Mesenchymal stem cell (in vitro differentiated cells and primary cell): ENCODE measurements around the gene BCKDK.
A peak's percentile ranks its signal among the peaks of the same experiment; 100 is the strongest.

ENCODE experiments used
- DNase-seq: peaks from one replicate; pipeline ENCODE4 v3.0.0-alpha.2; 2013
- H2AFZ ChIP-seq: one replicate; pipeline ENCODE4 v1.6.1; 2013; ENCODE audit warnings: low read depth, mild to moderate bottlenecking, control low read depth, inconsistent platforms, low read length, moderate library complexity
- H2AK5ac ChIP-seq: 2 replicates; pipeline ENCODE4 v1.6.1; 2013; ENCODE audit warnings: low read length, moderate library complexity, mild to moderate bottlenecking, inconsistent platforms; ENCODE audit not compliant: severe bottlenecking
- H2BK120ac ChIP-seq: one replicate; pipeline ENCODE4 v1.6.1; 2013; ENCODE audit warnings: low read depth, mild to moderate bottlenecking, inconsistent platforms, low read length, moderate library complexity
- H2BK12ac ChIP-seq, 2 experiments: one replicate each; pipeline ENCODE4 v1.6.1; 2013; ENCODE audit warnings: inconsistent platforms in 2 of 2, low read length in 2 of 2, mild to moderate bottlenecking in 2 of 2, moderate library complexity in 2 of 2, control low read depth in 1 of 2
- H2BK15ac ChIP-seq: one replicate; pipeline ENCODE4 v1.6.1; 2013; ENCODE audit warnings: mild to moderate bottlenecking, low read depth, inconsistent platforms; ENCODE audit not compliant: poor library complexity, severe bottlenecking
- H2BK5ac ChIP-seq: 2 replicates; pipeline ENCODE4 v1.6.1; 2013; ENCODE audit warnings: low read depth, mild to moderate bottlenecking, low read length, control low read depth, inconsistent platforms; ENCODE audit not compliant: poor library complexity, severe bottlenecking
- H3K14ac ChIP-seq, 2 experiments: one replicate each; pipeline ENCODE4 v1.6.1; 2013; ENCODE audit warnings: inconsistent platforms in 2 of 2, low read length in 2 of 2, control low read depth in 1 of 2, mild to moderate bottlenecking in 1 of 2, moderate library complexity in 1 of 2
- H3K18ac ChIP-seq, 2 experiments: one replicate each; pipeline ENCODE4 v1.6.1; 2013; ENCODE audit warnings: inconsistent platforms in 2 of 2, low read length in 2 of 2, control low read depth in 1 of 2, low read depth in 1 of 2, mild to moderate bottlenecking in 1 of 2
- H3K23ac ChIP-seq, 2 experiments: one replicate each; pipeline ENCODE4 v1.6.1; 2013; ENCODE audit warnings: inconsistent platforms in 2 of 2, low read length in 2 of 2, mild to moderate bottlenecking in 2 of 2, moderate library complexity in 2 of 2, control low read depth in 1 of 2
- H3K27ac ChIP-seq: 2 replicates; pipeline ENCODE4 v1.5.1; 2013; ENCODE audit warnings: mild to moderate bottlenecking, moderate library complexity, low read length, control low read depth, inconsistent platforms; ENCODE audit not compliant: poor library complexity, severe bottlenecking
- H3K27me3 ChIP-seq, 2 experiments: 2 replicates each; pipeline versions ENCODE4 v1.6.1 to v1.7.0; 2013; ENCODE audit warnings: low read length in 2 of 2, mild to moderate bottlenecking in 2 of 2, moderate library complexity in 2 of 2, control low read depth in 1 of 2, inconsistent platforms in 1 of 2; ENCODE audit not compliant: control insufficient read depth in 1 of 2, insufficient read depth in 1 of 2
- H3K36me3 ChIP-seq, 2 experiments: 2 replicates each; pipeline versions ENCODE4 v1.6.1 to v1.7.0; 2013; ENCODE audit warnings: low read length in 2 of 2, control low read depth in 1 of 2, inconsistent platforms in 1 of 2, low read depth in 1 of 2, mild to moderate bottlenecking in 1 of 2; ENCODE audit not compliant: insufficient read depth in 2 of 2, control insufficient read depth in 1 of 2
- H3K4ac ChIP-seq, 2 experiments: one replicate each; pipeline ENCODE4 v1.6.1; 2013; ENCODE audit warnings: inconsistent platforms in 2 of 2, low read length in 2 of 2, mild to moderate bottlenecking in 2 of 2, moderate library complexity in 2 of 2, control low read depth in 1 of 2, low read depth in 1 of 2
- H3K4me1 ChIP-seq: 2 replicates; pipeline ENCODE4 v1.6.1; 2013; ENCODE audit warnings: low read depth, low read length, control low read depth; ENCODE audit not compliant: control insufficient read depth, insufficient read depth
- H3K4me2 ChIP-seq: 2 replicates; pipeline ENCODE4 v1.6.1; 2013; ENCODE audit warnings: low read length, mild to moderate bottlenecking, inconsistent platforms; ENCODE audit not compliant: poor library complexity, severe bottlenecking
- H3K4me3 ChIP-seq, 2 experiments: 2 replicates each; pipeline versions ENCODE4 v1.5.1 to v1.7.0; 2013; ENCODE audit warnings: low read length in 2 of 2, mild to moderate bottlenecking in 2 of 2, control low read depth in 1 of 2, low read depth in 1 of 2; ENCODE audit not compliant: insufficient read depth in 1 of 2
- H3K79me1 ChIP-seq: replicated peaks from 2 replicates; pipeline ENCODE4 v1.6.1; 2013; ENCODE audit warnings: mild to moderate bottlenecking, control low read depth, low read length, inconsistent platforms; ENCODE audit not compliant: poor library complexity, severe bottlenecking
- H3K9ac ChIP-seq: 2 replicates; pipeline ENCODE4 v1.7.0; 2013; ENCODE audit warnings: mild to moderate bottlenecking, low read length, moderate library complexity
- H3K9me3 ChIP-seq: 2 replicates; pipeline ENCODE4 v1.7.0; 2013; ENCODE audit warnings: mild to moderate bottlenecking, low read length; ENCODE audit not compliant: control insufficient read depth
- H4K8ac ChIP-seq: one replicate; pipeline ENCODE4 v1.6.1; 2013; ENCODE audit warnings: inconsistent platforms, mild to moderate bottlenecking, low read length, moderate library complexity
- H4K91ac ChIP-seq: one replicate; pipeline ENCODE4 v1.6.1; 2013; ENCODE audit warnings: mild to moderate bottlenecking, low read length, inconsistent platforms
- WGBS: methylation state at CpG from one replicate; pipeline ENCODE4 v1.1.7; 2013; ENCODE audit warnings: mixed read lengths; 5-methylcytosine and 5-hydroxymethylcytosine counted together

The BCKDK gene

DNA sequence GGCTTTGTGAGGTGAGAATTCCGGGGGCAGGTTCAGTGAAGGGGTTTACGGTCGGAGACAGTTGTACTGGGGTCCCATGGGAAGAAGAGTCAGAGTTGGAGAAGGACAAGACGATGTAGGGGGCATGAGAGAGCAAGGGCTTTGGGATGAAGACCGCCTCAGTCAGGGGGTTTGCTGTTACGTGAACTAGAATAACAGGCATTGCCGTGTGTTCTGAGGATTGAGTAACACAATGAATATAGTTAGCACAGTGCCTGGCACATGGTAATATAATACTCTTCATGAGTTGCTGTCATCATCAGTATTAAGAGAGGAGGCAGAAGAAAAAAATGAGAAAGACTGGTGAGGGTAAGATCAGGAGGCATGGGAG is 33.4 kb upstream of the BCKDK start:
- peaks cover 39 to 40% of the 10 kb centered on the region in 2 experiments for H3K36me3 ChIP-seq
- 2% methylated on average over 7 of the region's 7 CpGs for WGBS

DNA sequence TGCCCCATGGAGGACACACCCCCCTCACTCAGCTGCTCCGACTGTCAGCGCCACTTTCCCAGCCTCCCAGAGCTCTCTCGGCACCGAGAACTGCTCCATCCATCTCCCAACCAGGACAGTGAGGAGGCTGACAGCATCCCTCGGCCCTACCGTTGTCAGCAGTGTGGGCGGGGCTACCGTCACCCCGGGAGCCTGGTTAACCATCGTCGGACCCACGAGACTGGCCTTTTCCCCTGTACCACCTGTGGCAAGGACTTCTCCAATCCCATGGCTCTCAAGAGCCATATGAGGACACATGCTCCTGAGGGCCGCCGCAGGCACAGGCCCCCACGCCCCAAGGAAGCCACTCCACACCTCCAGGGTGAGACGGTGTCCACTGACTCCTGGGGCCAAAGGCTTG is 31.9 kb upstream of the BCKDK start:
- Histone ChIP-seq H2BK12ac (peak overlapping the region in 1 of 2 experiments; percentile 45), H3K4me3 (no peak overlapping the region), H3K27ac (no peak overlapping the region), H2AFZ (no peak overlapping the region), H3K23ac (no peak overlapping the region), H3K4ac (no peak overlapping the region), H2BK15ac (no peak overlapping the region), H3K79me1 (peaks cover 52% of the 10 kb centered on the region), H2AK5ac (no peak overlapping the region), H3K9me3 (no peaks in the 10 kb centered on the region), H3K36me3 (peaks cover 54 to 56% of the 10 kb centered on the region in 2 experiments), H2BK5ac (no peak overlapping the region), H4K91ac (no peak overlapping the region), H3K9ac (no peak overlapping the region), H3K4me1 (peaks cover 8% of the 10 kb centered on the region), H4K8ac (no peak overlapping the region), H3K14ac (no peak overlapping the region), H3K4me2 (no peak overlapping the region), H2BK120ac (no peak overlapping the region), H3K18ac (no peak overlapping the region), H3K27me3 (no peaks in the 10 kb centered on the region)
- 96% methylated on average over 16 of the region's 16 CpGs for WGBS
- DNase-seq = no peak

More for the DNA sequence above, 33.4 kb upstream of the BCKDK start:
- no peak overlapping the region for H2BK12ac ChIP-seq
- H3K4me2 ChIP-seq = peak overlapping the region; percentile 91
- DNase-seq = no peak
- peak overlapping the region; percentile 65 to 94 for H3K18ac ChIP-seq
- no peaks in the 10 kb centered on the region for H3K9me3 ChIP-seq
- no peak overlapping the region for H2BK120ac ChIP-seq
- no peak overlapping the region for H2AFZ ChIP-seq
- H3K14ac ChIP-seq = no peak overlapping the region
- peaks cover 38% of the 10 kb centered on the region for H3K79me1 ChIP-seq
- H2AK5ac ChIP-seq = peak overlapping the region; percentile 58
- H4K8ac ChIP-seq = peak overlapping the region; percentile 95
- H3K27me3 ChIP-seq = no peaks in the 10 kb centered on the region
- H2BK15ac ChIP-seq = peak overlapping the region; percentile 97
- H3K23ac ChIP-seq = peak overlapping the region in 1 of 2 experiments; percentile 48
- H3K4me3 ChIP-seq = peak overlapping the region; percentile 87 to 92
- peak overlapping the region; percentile 91 for H3K27ac ChIP-seq
- H4K91ac ChIP-seq = no peak overlapping the region
- no peak overlapping the region for H2BK5ac ChIP-seq
- H3K9ac ChIP-seq = peak overlapping the region; percentile 94
- peak overlapping the region; percentile 47 to 88 for H3K4ac ChIP-seq
- H3K4me1 ChIP-seq = peaks cover 7% of the 10 kb centered on the region

DNA sequence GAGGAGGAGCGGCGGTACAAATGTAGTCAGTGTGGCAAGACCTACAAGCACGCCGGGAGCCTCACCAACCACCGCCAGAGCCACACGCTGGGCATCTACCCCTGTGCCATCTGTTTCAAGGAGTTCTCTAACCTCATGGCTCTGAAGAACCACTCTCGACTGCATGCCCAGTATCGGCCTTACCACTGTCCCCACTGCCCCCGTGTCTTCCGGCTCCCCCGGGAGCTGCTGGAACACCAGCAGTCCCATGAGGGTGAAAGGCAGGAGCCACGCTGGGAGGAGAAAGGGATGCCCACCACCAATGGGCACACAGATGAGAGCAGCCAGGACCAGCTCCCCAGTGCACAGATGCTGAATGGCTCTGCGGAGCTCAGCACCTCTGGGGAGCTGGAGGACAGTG is 31.2 kb upstream of the BCKDK start:
- Histone ChIP-seq H2AFZ (no peak overlapping the region), H4K91ac (no peak overlapping the region), H3K4me1 (peaks cover 11% of the 10 kb centered on the region), H2AK5ac (no peak overlapping the region), H3K4ac (no peak overlapping the region), H3K4me3 (no peak overlapping the region), H3K14ac (no peak overlapping the region), H2BK12ac (no peak overlapping the region), H3K36me3 (peaks cover 61 to 63% of the 10 kb centered on the region in 2 experiments), H4K8ac (no peak overlapping the region), H3K79me1 (peaks cover 56% of the 10 kb centered on the region), H3K4me2 (no peak overlapping the region), H2BK5ac (no peak overlapping the region), H2BK15ac (no peak overlapping the region), H3K27ac (no peak overlapping the region), H3K27me3 (no peaks in the 10 kb centered on the region), H3K9me3 (no peaks in the 10 kb centered on the region), H3K23ac (no peak overlapping the region), H3K18ac (no peak overlapping the region), H2BK120ac (no peak overlapping the region), H3K9ac (no peak overlapping the region)
- no peak for DNase-seq
- WGBS = 96% methylated on average over 13 of the region's 13 CpGs

DNA sequence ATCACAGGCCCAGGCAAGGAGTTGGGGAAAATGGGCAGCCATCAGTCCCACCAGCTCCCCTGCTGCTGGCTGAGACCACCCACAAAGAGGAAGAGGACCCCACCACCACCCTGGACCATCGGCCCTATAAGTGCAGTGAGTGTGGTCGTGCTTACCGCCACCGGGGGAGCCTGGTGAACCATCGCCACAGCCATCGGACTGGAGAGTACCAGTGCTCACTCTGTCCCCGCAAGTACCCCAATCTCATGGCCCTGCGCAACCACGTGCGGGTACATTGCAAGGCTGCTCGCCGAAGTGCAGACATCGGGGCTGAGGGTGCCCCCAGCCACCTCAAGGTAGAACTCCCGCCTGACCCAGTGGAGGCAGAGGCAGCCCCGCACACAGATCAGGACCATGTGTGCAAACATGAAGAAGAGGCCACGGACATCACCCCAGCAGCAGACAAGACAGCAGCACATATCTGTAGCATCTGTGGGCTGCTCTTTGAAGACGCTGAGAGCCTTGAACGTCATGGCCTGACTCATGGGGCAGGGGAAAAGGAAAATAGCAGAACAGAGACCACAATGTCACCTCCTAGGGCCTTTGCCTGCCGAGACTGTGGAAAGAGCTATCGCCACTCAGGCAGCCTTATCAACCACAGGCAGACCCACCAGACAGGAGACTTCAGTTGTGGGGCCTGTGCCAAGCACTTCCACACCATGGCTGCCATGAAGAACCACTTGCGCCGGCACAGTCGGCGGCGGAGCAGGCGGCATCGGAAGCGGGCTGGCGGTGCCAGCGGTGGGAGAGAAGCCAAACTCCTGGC is 30.4 kb upstream of the BCKDK start:
- Histone ChIP-seq H3K27ac (no peak overlapping the region), H2AK5ac (no peak overlapping the region), H3K27me3 (no peaks in the 10 kb centered on the region), H3K79me1 (peaks cover 56% of the 10 kb centered on the region), H2BK120ac (no peak overlapping the region), H3K9me3 (no peaks in the 10 kb centered on the region), H2BK15ac (peak overlapping the region; percentile 52), H4K91ac (no peak overlapping the region), H4K8ac (no peak overlapping the region), H3K4me2 (no peak overlapping the region), H3K23ac (no peak overlapping the region), H3K4ac (no peak overlapping the region), H3K36me3 (peaks cover 69 to 70% of the 10 kb centered on the region in 2 experiments), H3K9ac (no peak overlapping the region), H2BK5ac (no peak overlapping the region), H3K4me1 (peaks cover 18% of the 10 kb centered on the region), H2BK12ac (no peak overlapping the region), H3K14ac (no peak overlapping the region), H3K4me3 (no peak overlapping the region), H2AFZ (no peak overlapping the region), H3K18ac (no peak overlapping the region)
- DNase-seq = no peak
- 97% methylated on average over 30 of the region's 30 CpGs for WGBS
